Mesendoderm (in vitro differentiated cells): ENCODE measurements around the gene KCND2.
A peak's percentile ranks its signal among the peaks of the same experiment; 100 is the strongest.

Experiments used
- DNase-seq: peaks from one replicate; pipeline ENCODE4 v3.0.0; 2013
- H2AK5ac ChIP-seq: 2 replicates; pipeline ENCODE4 v1.6.1; 2013; ENCODE audit warnings: low read length, inconsistent platforms
- H2BK120ac ChIP-seq: 2 replicates; pipeline ENCODE4 v1.6.1; 2013; ENCODE audit warnings: low read depth, mild to moderate bottlenecking, low read length, moderate library complexity, mixed read lengths
- H2BK15ac ChIP-seq: replicated peaks from 2 replicates; pipeline ENCODE4 v1.6.1; 2013; ENCODE audit warnings: low read depth, mild to moderate bottlenecking, moderate library complexity
- H2BK5ac ChIP-seq: 2 replicates; pipeline ENCODE4 v1.6.1; 2013; ENCODE audit warnings: low read length, inconsistent platforms
- H3K18ac ChIP-seq: 2 replicates; pipeline ENCODE4 v1.6.1; 2013; ENCODE audit warnings: mild to moderate bottlenecking, low read length, mixed read lengths
- H3K23ac ChIP-seq: one replicate; pipeline ENCODE4 v1.6.1; 2013; ENCODE audit warnings: low read length
- H3K27ac ChIP-seq: 2 replicates; pipeline ENCODE4 v1.5.1; 2013; ENCODE audit warnings: low read depth, mild to moderate bottlenecking, inconsistent platforms, low read length, moderate library complexity
- H3K27me3 ChIP-seq: 2 replicates; pipeline ENCODE4 v1.6.1; 2013; ENCODE audit warnings: low read length, control low read depth, mild to moderate bottlenecking, inconsistent platforms; ENCODE audit not compliant: insufficient read depth, poor library complexity
- H3K36me3 ChIP-seq: 2 replicates; pipeline ENCODE4 v1.6.1; 2013; ENCODE audit warnings: low read length, inconsistent platforms; ENCODE audit not compliant: control insufficient read depth, insufficient read depth
- H3K4ac ChIP-seq: one replicate; pipeline ENCODE4 v1.6.1; 2013; ENCODE audit warnings: low read depth, mild to moderate bottlenecking, low read length, moderate library complexity
- H3K4me1 ChIP-seq: 2 replicates; pipeline ENCODE4 v1.6.1; 2013; ENCODE audit warnings: low read depth, low read length, inconsistent platforms; ENCODE audit not compliant: control insufficient read depth
- H3K4me2 ChIP-seq: 2 replicates; pipeline ENCODE4 v1.6.1; 2013; ENCODE audit warnings: low read length
- H3K4me3 ChIP-seq: 2 replicates; pipeline ENCODE4 v1.5.1; 2013; ENCODE audit warnings: mild to moderate bottlenecking, low read length
- H3K56ac ChIP-seq: one replicate; pipeline ENCODE4 v1.6.1; 2013; ENCODE audit warnings: low read length
- H3K79me1 ChIP-seq: 2 replicates; pipeline ENCODE4 v1.6.1; 2013; ENCODE audit warnings: low read length, inconsistent platforms
- H3K79me2 ChIP-seq: 2 replicates; pipeline ENCODE4 v1.6.1; 2013; ENCODE audit warnings: mild to moderate bottlenecking, low read length; ENCODE audit not compliant: control insufficient read depth, insufficient read depth
- H3K9ac ChIP-seq: 2 replicates; pipeline ENCODE4 v1.6.1; 2013; ENCODE audit warnings: low read length, inconsistent platforms
- H4K5ac ChIP-seq: one replicate; pipeline ENCODE4 v1.6.1; 2013; ENCODE audit warnings: low read length
- H4K8ac ChIP-seq: one replicate; pipeline ENCODE4 v1.6.1; 2013; ENCODE audit warnings: low read depth, mild to moderate bottlenecking, control low read depth, low read length, moderate library complexity
- WGBS: extraction: QIAGEN DNeasy Blood & Tissue Kit; methylation state at CpG from one replicate; pipeline ENCODE4 v1.1.7; 2013; ENCODE audit warnings: low lambda C conversion rate, missing lambda C conversion rate; ENCODE audit not compliant: insufficient coverage; ENCODE audit errors: extremely low coverage; 5-methylcytosine and 5-hydroxymethylcytosine counted together

KCND2 gene

GRCh38 chr7:120583899-120584586 lies 311.1 kb downstream of the KCND2 start:
- no peak overlapping the region for H4K8ac ChIP-seq
- H2BK120ac ChIP-seq: peak overlapping the region; percentile 61
- no peaks in the 10 kb centered on the region for H3K27me3 ChIP-seq
- no peak overlapping the region for H2BK15ac ChIP-seq
- H3K4me1 ChIP-seq: peaks cover 2% of the 10 kb centered on the region
- peak; percentile 93 for DNase-seq
- H3K4me3 ChIP-seq: no peak overlapping the region
- no peak overlapping the region for H3K4me2 ChIP-seq
- H2BK5ac ChIP-seq: peak overlapping the region; percentile 0
- no CpG with 5 or more reads among the region's 4 CpGs for WGBS
- H3K9ac ChIP-seq: no peak overlapping the region
- no peak overlapping the region for H3K27ac ChIP-seq
- no peaks in the 10 kb centered on the region for H3K36me3 ChIP-seq
- no peak overlapping the region for H4K5ac ChIP-seq
- H3K56ac ChIP-seq: no peak overlapping the region
- no peaks in the 10 kb centered on the region for H3K79me1 ChIP-seq
- no peak overlapping the region for H3K4ac ChIP-seq
- no peak overlapping the region for H2AK5ac ChIP-seq
- H3K23ac ChIP-seq: no peak overlapping the region
- H3K79me2 ChIP-seq: no peaks in the 10 kb centered on the region
- H3K18ac ChIP-seq: no peak overlapping the region

DNA sequence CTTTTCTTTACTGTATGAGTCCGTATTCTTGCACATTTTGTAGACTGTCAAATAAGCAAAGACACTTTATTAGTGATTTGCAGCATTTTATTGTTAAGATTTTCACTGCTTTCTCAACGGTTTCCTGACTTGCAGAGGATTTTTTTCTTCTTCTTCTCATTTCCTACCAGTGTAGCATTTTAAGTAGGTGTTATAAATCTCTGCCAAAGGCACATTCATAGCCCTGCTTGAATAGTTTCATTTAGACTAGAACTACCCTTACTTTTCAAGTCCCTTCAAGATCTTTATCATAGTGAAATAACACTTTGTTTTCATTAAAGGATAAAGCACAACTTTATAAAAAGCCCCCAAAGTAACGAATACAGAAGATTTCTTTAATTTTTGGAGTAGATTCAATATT lies 313.6 kb downstream of the KCND2 start:
- H3K79me2 ChIP-seq: no peaks in the 10 kb centered on the region
- H4K5ac ChIP-seq: no peak overlapping the region
- H3K18ac ChIP-seq: no peak overlapping the region
- H3K4me1 ChIP-seq: peaks cover 2% of the 10 kb centered on the region
- no peak overlapping the region for H3K23ac ChIP-seq
- no peak overlapping the region for H2BK15ac ChIP-seq
- no peak overlapping the region for H3K9ac ChIP-seq
- H3K56ac ChIP-seq: no peak overlapping the region
- H3K27me3 ChIP-seq: no peaks in the 10 kb centered on the region
- H3K4me2 ChIP-seq: no peak overlapping the region
- H3K79me1 ChIP-seq: no peaks in the 10 kb centered on the region
- no peak overlapping the region for H3K27ac ChIP-seq
- no peak overlapping the region for H4K8ac ChIP-seq
- H2BK120ac ChIP-seq: no peak overlapping the region
- no peak overlapping the region for H2AK5ac ChIP-seq
- DNase-seq: no peak
- H3K36me3 ChIP-seq: no peaks in the 10 kb centered on the region
- no CpG with 5 or more reads among the region's 3 CpGs for WGBS
- H3K4me3 ChIP-seq: no peak overlapping the region
- no peak overlapping the region for H2BK5ac ChIP-seq
- H3K4ac ChIP-seq: no peak overlapping the region

GRCh38 chr7:120587243-120587642 lies 314.3 kb downstream of the KCND2 start:
- Histone ChIP-seq H3K23ac (no peak overlapping the region), H3K4me3 (no peak overlapping the region), H3K18ac (no peak overlapping the region), H3K79me1 (no peaks in the 10 kb centered on the region), H3K79me2 (no peaks in the 10 kb centered on the region), H3K36me3 (no peaks in the 10 kb centered on the region), H3K56ac (no peak overlapping the region), H3K4ac (no peak overlapping the region), H3K27ac (no peak overlapping the region), H3K27me3 (no peaks in the 10 kb centered on the region), H3K4me2 (no peak overlapping the region), H4K8ac (no peak overlapping the region), H2BK120ac (no peak overlapping the region), H2BK15ac (no peak overlapping the region), H3K4me1 (peaks cover 2% of the 10 kb centered on the region), H2BK5ac (no peak overlapping the region), H3K9ac (no peak overlapping the region), H2AK5ac (no peak overlapping the region), H4K5ac (no peak overlapping the region)
- no CpG with 5 or more reads among the region's 3 CpGs for WGBS
- DNase-seq: no peak

GRCh38 chr7:120588416-120588815 lies 315.4 kb downstream of the KCND2 start:
- H2AK5ac ChIP-seq: no peak overlapping the region
- H2BK5ac ChIP-seq: no peak overlapping the region
- no peaks in the 10 kb centered on the region for H3K27me3 ChIP-seq
- H3K4me2 ChIP-seq: no peak overlapping the region
- H3K9ac ChIP-seq: no peak overlapping the region
- no peak overlapping the region for H3K4me3 ChIP-seq
- peak; percentile 33 for DNase-seq
- H3K4ac ChIP-seq: no peak overlapping the region
- no peak overlapping the region for H3K56ac ChIP-seq
- H4K5ac ChIP-seq: no peak overlapping the region
- H2BK15ac ChIP-seq: no peak overlapping the region
- H3K79me2 ChIP-seq: no peaks in the 10 kb centered on the region
- H3K27ac ChIP-seq: no peak overlapping the region
- no peak overlapping the region for H4K8ac ChIP-seq
- no peak overlapping the region for H3K18ac ChIP-seq
- H2BK120ac ChIP-seq: no peak overlapping the region
- H3K4me1 ChIP-seq: peaks cover 2% of the 10 kb centered on the region
- no peaks in the 10 kb centered on the region for H3K36me3 ChIP-seq
- WGBS: no CpG with 5 or more reads among the region's 1 CpG
- no peaks in the 10 kb centered on the region for H3K79me1 ChIP-seq
- H3K23ac ChIP-seq: no peak overlapping the region

- H4K8ac ChIP-seq: no peak overlapping the region
- H3K4me2 ChIP-seq: no peak overlapping the region
- no peak overlapping the region for H3K4ac ChIP-seq
- no peak overlapping the region for H2BK15ac ChIP-seq
- H2BK5ac ChIP-seq: no peak overlapping the region
- no peak overlapping the region for H3K23ac ChIP-seq
- H3K4me3 ChIP-seq: no peak overlapping the region
- no CpG with 5 or more reads among the region's 2 CpGs for WGBS
- H4K5ac ChIP-seq: no peak overlapping the region
- H3K9ac ChIP-seq: no peak overlapping the region
- no peak overlapping the region for H3K56ac ChIP-seq
- no peak overlapping the region for H2AK5ac ChIP-seq
- peaks cover 2% of the 10 kb centered on the region for H3K4me1 ChIP-seq
- no peaks in the 10 kb centered on the region for H3K79me2 ChIP-seq
- H3K18ac ChIP-seq: no peak overlapping the region
- no peak overlapping the region for H2BK120ac ChIP-seq
- no peaks in the 10 kb centered on the region for H3K36me3 ChIP-seq
- H3K27ac ChIP-seq: no peak overlapping the region
- no peak for DNase-seq
- H3K79me1 ChIP-seq: no peaks in the 10 kb centered on the region
- H3K27me3 ChIP-seq: no peaks in the 10 kb centered on the region
These were observed 315.9 kb downstream of the KCND2 start for GRCh38 chr7:120588862-120589261.

DNA sequence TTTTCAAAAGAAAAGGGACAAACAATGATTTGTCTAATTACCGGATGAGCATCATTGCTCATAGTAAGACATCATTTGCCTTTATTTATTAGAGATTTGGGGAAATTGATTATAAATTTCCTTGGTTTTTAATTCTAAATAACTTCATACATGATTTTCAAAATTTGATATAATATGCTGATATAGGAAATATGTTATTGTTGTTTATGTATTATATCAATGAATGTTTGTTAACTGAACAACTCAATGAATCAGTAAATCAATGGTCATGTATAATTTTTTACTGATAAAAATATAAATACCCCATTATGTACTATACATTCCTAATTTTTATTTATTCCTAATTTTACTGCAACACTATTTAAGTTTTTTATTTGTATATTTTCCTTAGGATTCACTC lies 327.6 kb downstream of the KCND2 start:
- no peak overlapping the region for H3K23ac ChIP-seq
- no peak overlapping the region for H2BK120ac ChIP-seq
- H3K27me3 ChIP-seq: no peaks in the 10 kb centered on the region
- H3K9ac ChIP-seq: no peak overlapping the region
- H3K4me3 ChIP-seq: no peak overlapping the region
- no peak overlapping the region for H2BK15ac ChIP-seq
- no peak overlapping the region for H3K18ac ChIP-seq
- no peak overlapping the region for H2AK5ac ChIP-seq
- H3K56ac ChIP-seq: no peak overlapping the region
- H4K8ac ChIP-seq: no peak overlapping the region
- H3K27ac ChIP-seq: no peak overlapping the region
- H2BK5ac ChIP-seq: no peak overlapping the region
- DNase-seq: no peak
- H3K4me2 ChIP-seq: no peak overlapping the region
- no peaks in the 10 kb centered on the region for H3K79me2 ChIP-seq
- H3K4ac ChIP-seq: no peak overlapping the region
- no peak overlapping the region for H4K5ac ChIP-seq
- WGBS: no CpG with 5 or more reads among the region's 1 CpG
- no peaks in the 10 kb centered on the region for H3K36me3 ChIP-seq
- no peaks in the 10 kb centered on the region for H3K79me1 ChIP-seq
- no peaks in the 10 kb centered on the region for H3K4me1 ChIP-seq
